Measurements from ENCODE around the gene LSM14A.

DNA sequence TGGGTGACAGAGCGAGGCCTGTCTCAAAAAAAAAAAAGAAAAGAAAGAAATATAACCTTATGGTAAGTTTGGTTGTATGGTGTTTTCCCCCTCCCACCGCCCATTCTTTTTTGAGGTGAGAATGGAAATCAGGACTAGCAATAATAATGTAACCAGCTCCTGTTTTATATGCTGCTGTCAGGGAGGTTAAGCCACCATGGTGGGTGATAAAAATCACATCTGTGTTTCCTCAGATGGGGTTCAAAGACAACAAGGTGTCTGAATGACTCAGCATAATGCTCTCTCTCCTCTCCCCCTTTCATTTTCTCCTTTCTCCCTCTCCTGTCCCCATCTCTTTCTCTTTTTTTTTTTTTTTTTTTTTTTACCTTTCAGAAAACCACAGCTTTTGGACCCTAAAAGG, 53.7 kb downstream of the LSM14A start:
- TF ChIP-seq, protein P1, sequence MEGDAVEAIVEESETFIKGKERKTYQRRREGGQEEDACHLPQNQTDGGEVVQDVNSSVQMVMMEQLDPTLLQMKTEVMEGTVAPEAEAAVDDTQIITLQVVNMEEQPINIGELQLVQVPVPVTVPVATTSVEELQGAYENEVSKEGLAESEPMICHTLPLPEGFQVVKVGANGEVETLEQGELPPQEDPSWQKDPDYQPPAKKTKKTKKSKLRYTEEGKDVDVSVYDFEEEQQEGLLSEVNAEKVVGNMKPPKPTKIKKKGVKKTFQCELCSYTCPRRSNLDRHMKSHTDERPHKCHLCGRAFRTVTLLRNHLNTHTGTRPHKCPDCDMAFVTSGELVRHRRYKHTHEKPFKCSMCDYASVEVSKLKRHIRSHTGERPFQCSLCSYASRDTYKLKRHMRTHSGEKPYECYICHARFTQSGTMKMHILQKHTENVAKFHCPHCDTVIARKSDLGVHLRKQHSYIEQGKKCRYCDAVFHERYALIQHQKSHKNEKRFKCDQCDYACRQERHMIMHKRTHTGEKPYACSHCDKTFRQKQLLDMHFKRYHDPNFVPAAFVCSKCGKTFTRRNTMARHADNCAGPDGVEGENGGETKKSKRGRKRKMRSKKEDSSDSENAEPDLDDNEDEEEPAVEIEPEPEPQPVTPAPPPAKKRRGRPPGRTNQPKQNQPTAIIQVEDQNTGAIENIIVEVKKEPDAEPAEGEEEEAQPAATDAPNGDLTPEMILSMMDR (IDR thresholded peaks at IDR 0.05) = no peak
- TF ChIP-seq POLR2A (IDR thresholded peaks at IDR 0.05; ENCODE audit: low read depth) = no peak
- TF ChIP-seq POLR2AphosphoS5 (IDR thresholded peaks at IDR 0.05) = no peak
